GM12801 (cell line): ENCODE measurements around the gene CAMSAP1.

Experiments
- TF ChIP-seq, protein P1 (sequence below): IDR thresholded peaks from one replicate; pipeline ENCODE4 v1.5.1; 2011; ENCODE audit warnings: control low read depth; ENCODE audit not compliant: insufficient read length; ENCODE audit errors: extremely low read depth

Gene CAMSAP1

GRCh38 chr9:135835131-135835530 is 72.2 kb downstream of the CAMSAP1 start:
- TF ChIP-seq, protein P1, sequence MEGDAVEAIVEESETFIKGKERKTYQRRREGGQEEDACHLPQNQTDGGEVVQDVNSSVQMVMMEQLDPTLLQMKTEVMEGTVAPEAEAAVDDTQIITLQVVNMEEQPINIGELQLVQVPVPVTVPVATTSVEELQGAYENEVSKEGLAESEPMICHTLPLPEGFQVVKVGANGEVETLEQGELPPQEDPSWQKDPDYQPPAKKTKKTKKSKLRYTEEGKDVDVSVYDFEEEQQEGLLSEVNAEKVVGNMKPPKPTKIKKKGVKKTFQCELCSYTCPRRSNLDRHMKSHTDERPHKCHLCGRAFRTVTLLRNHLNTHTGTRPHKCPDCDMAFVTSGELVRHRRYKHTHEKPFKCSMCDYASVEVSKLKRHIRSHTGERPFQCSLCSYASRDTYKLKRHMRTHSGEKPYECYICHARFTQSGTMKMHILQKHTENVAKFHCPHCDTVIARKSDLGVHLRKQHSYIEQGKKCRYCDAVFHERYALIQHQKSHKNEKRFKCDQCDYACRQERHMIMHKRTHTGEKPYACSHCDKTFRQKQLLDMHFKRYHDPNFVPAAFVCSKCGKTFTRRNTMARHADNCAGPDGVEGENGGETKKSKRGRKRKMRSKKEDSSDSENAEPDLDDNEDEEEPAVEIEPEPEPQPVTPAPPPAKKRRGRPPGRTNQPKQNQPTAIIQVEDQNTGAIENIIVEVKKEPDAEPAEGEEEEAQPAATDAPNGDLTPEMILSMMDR, result no peak

- TF ChIP-seq, protein P1, result no peak
Measured at GRCh38 chr9:135833864-135834263, 73.5 kb downstream of the CAMSAP1 start.

- TF ChIP-seq, protein P1, result no peak
Measured at GRCh38 chr9:135830496-135830895, 76.8 kb downstream of the CAMSAP1 start.

DNA sequence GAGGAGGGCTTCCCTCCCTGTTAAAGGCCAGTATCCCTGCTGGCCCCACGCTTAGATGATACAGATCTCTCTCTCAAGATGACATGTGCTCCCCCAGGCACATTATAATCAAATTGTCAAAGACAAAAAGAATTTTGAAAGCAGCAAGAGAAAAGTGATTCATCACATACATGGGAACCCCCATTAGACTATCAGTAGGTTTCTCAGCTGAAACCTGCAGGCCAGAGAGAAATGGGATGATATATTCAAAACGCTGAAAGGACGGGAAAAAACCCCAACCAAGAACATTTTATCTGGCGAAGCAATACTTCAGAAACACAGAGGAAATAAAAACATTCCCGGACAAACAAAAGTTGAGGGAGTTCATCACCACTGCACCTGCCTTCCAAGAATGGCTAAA is 78.7 kb downstream of the CAMSAP1 start:
- TF ChIP-seq, protein P1, result no peak

GRCh38 chr9:135827866-135828580 is 79.3 kb downstream of the CAMSAP1 start:
- TF ChIP-seq, protein P1, result no peak

- TF ChIP-seq, protein P1, result no peak
Measured at GRCh38 chr9:135827301-135827700, 80.0 kb downstream of the CAMSAP1 start.

GRCh38 chr9:135826188-135826545 is 81.2 kb downstream of the CAMSAP1 start:
- TF ChIP-seq, protein P1, result no peak
